H1 (cell line): ENCODE data around the gene AGBL1. TPM values are rescaled to one million over a fixed set of nuclear protein-coding genes. Genes with fewer than 3 reads are reported as not detected.

Experiments
- ASH2L ChIP-seq: fragments of 200-600, 300-600 bp; sonication (generic); IDR thresholded peaks from one replicate; pipeline ENCODE4 v1.7.1; 2017; ENCODE audit warnings: low read length
- BCL11A ChIP-seq, 2 experiments: IDR thresholded peaks; one replicate each; pipeline ENCODE4 v1.6.1; 2011; ENCODE audit warnings: low read depth in 2 of 2, low read length in 2 of 2, mild to moderate bottlenecking in 2 of 2
- BRCA1 ChIP-seq: IDR thresholded peaks from 2 replicates; pipeline ENCODE4 v1.6.1; 2012; ENCODE audit warnings: low read depth, low read length, improper control_type of control experiment
- EP300 ChIP-seq, 2 experiments: IDR thresholded peaks; 1 replicate in 1 of 2; 2 replicates in 1 of 2; pipeline ENCODE4 v1.6.1; 2011 to 2012; ENCODE audit warnings: low read depth in 2 of 2, low read length in 2 of 2, mild to moderate bottlenecking in 2 of 2, borderline replicate concordance in 1 of 2, inconsistent platforms in 1 of 2, moderate library complexity in 1 of 2
- HDAC2 ChIP-seq, 2 experiments: fragments of 300-600 bp in 1 of 2; sonication (generic) in 1 of 2; IDR thresholded peaks; 2 replicates each; pipeline ENCODE4 v1.6.1; 2011 to 2012; ENCODE audit warnings: low read depth in 2 of 2, low read length in 2 of 2, mild to moderate bottlenecking in 2 of 2, moderate library complexity in 2 of 2, borderline replicate concordance in 1 of 2, inconsistent platforms in 1 of 2
- POU5F1 ChIP-seq: IDR thresholded peaks from 2 replicates; pipeline ENCODE4 v1.6.1; 2011; ENCODE audit warnings: low read depth, mild to moderate bottlenecking, low read length, moderate library complexity
- SP4 ChIP-seq: IDR thresholded peaks from 2 replicates; pipeline ENCODE4 v1.6.1; 2012; ENCODE audit warnings: low read length, inconsistent platforms
- polyA plus RNA-seq, 7 experiments: library from polyadenylated mRNA; depleted of rRNA in 3 of 7; stranded (reverse) in 5 of 7; unstranded in 2 of 7; fragments of >200 nt in 5 of 7; fragments of 200-250 nt in 2 of 7; gene quantifications; 1 replicate in 5 of 7; 2 replicates in 1 of 7; 4 replicates in 1 of 7; pipeline versions ENCODE4 v1.2.1 to v1.2.3, GENCODE V29; 2011 to 2013; ENCODE audit warnings: missing spikeins in 2 of 7, mixed read lengths in 2 of 7
- total RNA-seq: library from RNA; stranded (reverse); fragmentation: NEBNext Ultra II Directional; extraction: Animal tissue kit (Norgen Biotek cat#: 25700); gene quantifications from 2 replicates; pipeline ENCODE4 v1.2.1, GENCODE V29; 2021
- TF ChIP-seq, protein P1 (sequence below): fragments of 300-600 bp; sonication (generic); IDR thresholded peaks from 2 replicates; pipeline ENCODE4 v1.7.1; 2012; ENCODE audit warnings: low read length, moderate library complexity, mild to moderate bottlenecking, inconsistent platforms; ENCODE audit not compliant: insufficient replicate concordance

AGBL1 gene
- total and polyA plus RNA-seq, 2 of the 8 experiments (the other 6 are each of a cell fraction or from before 2014, with no cell fraction given) = not detected

DNA sequence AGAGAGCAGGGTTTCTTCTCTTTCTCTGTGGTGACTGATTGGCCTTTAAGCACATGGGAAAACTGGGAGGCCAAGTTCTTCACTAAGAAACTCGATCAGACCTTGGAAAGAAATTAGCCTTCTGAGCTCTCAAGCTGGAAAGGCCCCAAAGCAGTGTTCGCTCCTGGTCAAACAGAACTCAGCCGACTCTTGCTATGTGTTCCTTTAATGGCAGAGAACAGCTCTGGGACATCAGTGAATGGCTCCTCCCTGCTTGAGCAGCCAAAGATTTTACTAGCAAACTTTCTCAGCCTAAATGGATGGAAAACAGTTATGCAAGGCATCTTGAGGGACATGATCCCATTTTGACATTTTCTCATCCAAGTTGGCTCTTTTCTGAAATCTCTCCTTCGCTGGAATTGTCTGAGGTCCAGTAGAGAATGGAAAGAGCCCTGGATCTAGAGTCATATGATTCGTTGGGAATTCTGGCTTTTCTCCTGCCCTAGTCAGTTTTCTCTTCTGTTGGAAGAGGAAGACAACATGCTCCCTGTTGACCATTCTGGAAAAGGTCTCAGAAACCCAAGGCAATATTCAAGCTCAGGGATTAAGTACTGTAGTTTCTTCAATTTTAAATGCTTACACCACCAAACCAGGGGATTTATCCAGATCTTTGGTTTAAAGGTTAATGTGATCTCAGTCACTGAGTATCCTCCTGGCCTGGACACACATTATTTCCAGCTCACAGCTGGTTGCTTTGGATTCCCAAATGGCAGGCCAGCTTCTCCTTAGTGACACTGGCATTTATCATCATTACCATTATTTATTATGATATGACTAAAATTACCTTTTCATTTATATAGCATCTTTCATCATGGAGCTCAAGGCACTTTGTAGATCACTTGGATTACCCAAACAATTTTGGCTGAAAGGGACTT, 319.6 kb downstream of the AGBL1 start (continued):
- TF ChIP-seq BRCA1 = no peak
- no peak for TF ChIP-seq EP300 (IDR thresholded peaks at IDR 0.05; ENCODE audit: borderline replicate concordance in 1 of 2, low read depth in 2 of 2, low read length in 2 of 2)
- TF ChIP-seq BCL11A (IDR thresholded peaks at IDR 0.05; ENCODE audit: low read depth in 2 of 2, low read length in 2 of 2) = no peak
- TF ChIP-seq, protein P1, sequence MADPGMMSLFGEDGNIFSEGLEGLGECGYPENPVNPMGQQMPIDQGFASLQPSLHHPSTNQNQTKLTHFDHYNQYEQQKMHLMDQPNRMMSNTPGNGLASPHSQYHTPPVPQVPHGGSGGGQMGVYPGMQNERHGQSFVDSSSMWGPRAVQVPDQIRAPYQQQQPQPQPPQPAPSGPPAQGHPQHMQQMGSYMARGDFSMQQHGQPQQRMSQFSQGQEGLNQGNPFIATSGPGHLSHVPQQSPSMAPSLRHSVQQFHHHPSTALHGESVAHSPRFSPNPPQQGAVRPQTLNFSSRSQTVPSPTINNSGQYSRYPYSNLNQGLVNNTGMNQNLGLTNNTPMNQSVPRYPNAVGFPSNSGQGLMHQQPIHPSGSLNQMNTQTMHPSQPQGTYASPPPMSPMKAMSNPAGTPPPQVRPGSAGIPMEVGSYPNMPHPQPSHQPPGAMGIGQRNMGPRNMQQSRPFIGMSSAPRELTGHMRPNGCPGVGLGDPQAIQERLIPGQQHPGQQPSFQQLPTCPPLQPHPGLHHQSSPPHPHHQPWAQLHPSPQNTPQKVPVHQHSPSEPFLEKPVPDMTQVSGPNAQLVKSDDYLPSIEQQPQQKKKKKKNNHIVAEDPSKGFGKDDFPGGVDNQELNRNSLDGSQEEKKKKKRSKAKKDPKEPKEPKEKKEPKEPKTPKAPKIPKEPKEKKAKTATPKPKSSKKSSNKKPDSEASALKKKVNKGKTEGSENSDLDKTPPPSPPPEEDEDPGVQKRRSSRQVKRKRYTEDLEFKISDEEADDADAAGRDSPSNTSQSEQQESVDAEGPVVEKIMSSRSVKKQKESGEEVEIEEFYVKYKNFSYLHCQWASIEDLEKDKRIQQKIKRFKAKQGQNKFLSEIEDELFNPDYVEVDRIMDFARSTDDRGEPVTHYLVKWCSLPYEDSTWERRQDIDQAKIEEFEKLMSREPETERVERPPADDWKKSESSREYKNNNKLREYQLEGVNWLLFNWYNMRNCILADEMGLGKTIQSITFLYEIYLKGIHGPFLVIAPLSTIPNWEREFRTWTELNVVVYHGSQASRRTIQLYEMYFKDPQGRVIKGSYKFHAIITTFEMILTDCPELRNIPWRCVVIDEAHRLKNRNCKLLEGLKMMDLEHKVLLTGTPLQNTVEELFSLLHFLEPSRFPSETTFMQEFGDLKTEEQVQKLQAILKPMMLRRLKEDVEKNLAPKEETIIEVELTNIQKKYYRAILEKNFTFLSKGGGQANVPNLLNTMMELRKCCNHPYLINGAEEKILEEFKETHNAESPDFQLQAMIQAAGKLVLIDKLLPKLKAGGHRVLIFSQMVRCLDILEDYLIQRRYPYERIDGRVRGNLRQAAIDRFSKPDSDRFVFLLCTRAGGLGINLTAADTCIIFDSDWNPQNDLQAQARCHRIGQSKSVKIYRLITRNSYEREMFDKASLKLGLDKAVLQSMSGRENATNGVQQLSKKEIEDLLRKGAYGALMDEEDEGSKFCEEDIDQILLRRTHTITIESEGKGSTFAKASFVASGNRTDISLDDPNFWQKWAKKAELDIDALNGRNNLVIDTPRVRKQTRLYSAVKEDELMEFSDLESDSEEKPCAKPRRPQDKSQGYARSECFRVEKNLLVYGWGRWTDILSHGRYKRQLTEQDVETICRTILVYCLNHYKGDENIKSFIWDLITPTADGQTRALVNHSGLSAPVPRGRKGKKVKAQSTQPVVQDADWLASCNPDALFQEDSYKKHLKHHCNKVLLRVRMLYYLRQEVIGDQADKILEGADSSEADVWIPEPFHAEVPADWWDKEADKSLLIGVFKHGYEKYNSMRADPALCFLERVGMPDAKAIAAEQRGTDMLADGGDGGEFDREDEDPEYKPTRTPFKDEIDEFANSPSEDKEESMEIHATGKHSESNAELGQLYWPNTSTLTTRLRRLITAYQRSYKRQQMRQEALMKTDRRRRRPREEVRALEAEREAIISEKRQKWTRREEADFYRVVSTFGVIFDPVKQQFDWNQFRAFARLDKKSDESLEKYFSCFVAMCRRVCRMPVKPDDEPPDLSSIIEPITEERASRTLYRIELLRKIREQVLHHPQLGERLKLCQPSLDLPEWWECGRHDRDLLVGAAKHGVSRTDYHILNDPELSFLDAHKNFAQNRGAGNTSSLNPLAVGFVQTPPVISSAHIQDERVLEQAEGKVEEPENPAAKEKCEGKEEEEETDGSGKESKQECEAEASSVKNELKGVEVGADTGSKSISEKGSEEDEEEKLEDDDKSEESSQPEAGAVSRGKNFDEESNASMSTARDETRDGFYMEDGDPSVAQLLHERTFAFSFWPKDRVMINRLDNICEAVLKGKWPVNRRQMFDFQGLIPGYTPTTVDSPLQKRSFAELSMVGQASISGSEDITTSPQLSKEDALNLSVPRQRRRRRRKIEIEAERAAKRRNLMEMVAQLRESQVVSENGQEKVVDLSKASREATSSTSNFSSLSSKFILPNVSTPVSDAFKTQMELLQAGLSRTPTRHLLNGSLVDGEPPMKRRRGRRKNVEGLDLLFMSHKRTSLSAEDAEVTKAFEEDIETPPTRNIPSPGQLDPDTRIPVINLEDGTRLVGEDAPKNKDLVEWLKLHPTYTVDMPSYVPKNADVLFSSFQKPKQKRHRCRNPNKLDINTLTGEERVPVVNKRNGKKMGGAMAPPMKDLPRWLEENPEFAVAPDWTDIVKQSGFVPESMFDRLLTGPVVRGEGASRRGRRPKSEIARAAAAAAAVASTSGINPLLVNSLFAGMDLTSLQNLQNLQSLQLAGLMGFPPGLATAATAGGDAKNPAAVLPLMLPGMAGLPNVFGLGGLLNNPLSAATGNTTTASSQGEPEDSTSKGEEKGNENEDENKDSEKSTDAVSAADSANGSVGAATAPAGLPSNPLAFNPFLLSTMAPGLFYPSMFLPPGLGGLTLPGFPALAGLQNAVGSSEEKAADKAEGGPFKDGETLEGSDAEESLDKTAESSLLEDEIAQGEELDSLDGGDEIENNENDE = no peak
- no peak for TF ChIP-seq HDAC2 (IDR thresholded peaks at IDR 0.05; ENCODE audit: borderline replicate concordance in 1 of 2, low read depth in 2 of 2, low read length in 2 of 2)
- no peak for TF ChIP-seq SP4
- no peak for TF ChIP-seq POU5F1
- TF ChIP-seq ASH2L = no peak
- TF ChIP-seq, all 59 proteins: peak for 0
